A549 (cell line): ENCODE measurements around the gene TCHH. TPM values are rescaled to one million over a fixed set of nuclear protein-coding genes. Genes with fewer than 3 reads are reported as not detected.

Experiments
- ATAC-seq, 2 experiments: fragments of 200-7000 bp in 1 of 2; fragments of >200 bp in 1 of 2; cut with Nextera tagmentation in 1 of 2; cut with Tn5 transposase in 1 of 2; 3 replicates each; pipeline versions ENCODE4 v1.8.0 to v1.9.1; 2018 to 2020; ENCODE audit warnings: mild to moderate bottlenecking in 1 of 2, moderate library complexity in 1 of 2
- CTCF ChIA-PET: fragments of 300-600 bp; sonication (Branson Sonifier 250); formaldehyde crosslinking; extraction: SDS; loops from one replicate; lab custom pipeline; 2021; ENCODE audit warnings: antibody characterized with exemption, inconsistent platforms; lab: Yijun Ruan, JAX
- POLR2A ChIA-PET: fragments of 350-600 bp; formaldehyde crosslinking; extraction: SDS; loops from one replicate; lab custom pipeline; 2021; ENCODE audit warnings: antibody characterized with exemption, inconsistent platforms; lab: Yijun Ruan, JAX
- DNase-seq, 2 experiments: peaks; one replicate each; pipeline versions ENCODE4 v3.0.0 to v3.0.0-alpha.2; 2011 to 2016; ENCODE audit warnings: low read depth in 1 of 2, low spot score in 1 of 2
- FAIRE-seq: peaks from 2 replicates; lab custom pipeline; 2011; peaks lifted over from hg19 to GRCh38; lab: Jason Lieb, UNC
- H3K27ac ChIP-seq, 2 experiments: fragments of >200 bp; sonication (Bioruptor Twin); formaldehyde crosslinking; 3 replicates each; pipeline ENCODE4 v1.5.1; 2016 to 2017
- H3K4me1 ChIP-seq: fragments of >200 bp; sonication (Bioruptor Twin); formaldehyde crosslinking; 3 replicates; pipeline ENCODE4 v1.6.1; 2016
- H3K4me2 ChIP-seq: fragments of >200 bp; sonication (Bioruptor Twin); formaldehyde crosslinking; 3 replicates; pipeline ENCODE4 v1.6.1; 2016
- H3K4me3 ChIP-seq: fragments of >200 bp; sonication (Bioruptor Twin); formaldehyde crosslinking; 3 replicates; pipeline ENCODE4 v1.5.1; 2016
- H3K9me3 ChIP-seq: fragments of >200 bp; sonication (Bioruptor Twin); formaldehyde crosslinking; 3 replicates; pipeline ENCODE4 v1.6.1; 2016
- CBX2 ChIP-seq: fragments of 200-600 bp; sonication (generic); IDR thresholded peaks from 2 replicates; pipeline ENCODE4 v1.6.1; 2016; ENCODE audit warnings: low read depth, mild to moderate bottlenecking, borderline replicate concordance
- CBX8 ChIP-seq: fragments of 200-600 bp; sonication (generic); IDR thresholded peaks from 2 replicates; pipeline ENCODE4 v1.6.1; 2016
- EHF ChIP-seq: fragments of 250-450 bp; sonication (Bioruptor Pico); IDR thresholded peaks from 2 replicates; pipeline ENCODE4 v1.5.0; 2020; ENCODE audit warnings: mild to moderate bottlenecking
- FOSL2 ChIP-seq, 2 experiments: fragments of 450-650 bp in 1 of 2; fragments of >200 bp in 1 of 2; sonication (Bioruptor Twin) in 1 of 2; formaldehyde crosslinking; IDR thresholded peaks; 2 replicates each; pipeline versions ENCODE4 v1.5.0 to v1.6.1; 2016 to 2020; ENCODE audit warnings: mild to moderate bottlenecking in 1 of 2, moderate library complexity in 1 of 2
- HEYL ChIP-seq: fragments of 250-450 bp; sonication (Bioruptor Pico); IDR thresholded peaks from 2 replicates; pipeline ENCODE4 v1.8.0; 2021; ENCODE audit warnings: mild to moderate bottlenecking, moderate library complexity
- HOXB13 ChIP-seq: fragments of 250-450 bp; sonication (Bioruptor Pico); IDR thresholded peaks from 2 replicates; pipeline ENCODE4 v1.5.0; 2020; ENCODE audit warnings: low read depth, mild to moderate bottlenecking, moderate library complexity
- HOXB5 ChIP-seq: fragments of 250-450 bp; sonication (Bioruptor Pico); IDR thresholded peaks from 2 replicates; pipeline ENCODE4 v1.5.0; 2020; ENCODE audit warnings: mild to moderate bottlenecking, moderate library complexity
- JUNB ChIP-seq: fragments of >200 bp; sonication (Bioruptor Twin); formaldehyde crosslinking; IDR thresholded peaks from 2 replicates; pipeline ENCODE4 v1.6.1; 2016
- MAZ ChIP-seq: fragments of 150-350 bp; IDR thresholded peaks from 2 replicates; pipeline ENCODE4 v1.6.1; 2014; ENCODE audit warnings: antibody characterized with exemption, low read depth, low read length, borderline replicate concordance
- NFE2L2 ChIP-seq: fragments of 150-350 bp; conservative IDR thresholded peaks from 2 replicates; pipeline ENCODE4 v1.6.1; 2014; ENCODE audit warnings: low read length
- RAD21 ChIP-seq, 2 experiments: fragments of >200 bp in 1 of 2; sonication (Bioruptor Twin) in 1 of 2; formaldehyde crosslinking in 1 of 2; IDR thresholded peaks in 1 of 2; conservative IDR thresholded peaks in 1 of 2; 2 replicates in 1 of 2; 3 replicates in 1 of 2; pipeline ENCODE4 v1.6.1; 2012 to 2018; ENCODE audit warnings: inconsistent platforms in 1 of 2
- RNF2 ChIP-seq: fragments of 200-600 bp; sonication (generic); IDR thresholded peaks from 2 replicates; pipeline ENCODE4 v1.6.1; 2016; ENCODE audit warnings: low read depth, mild to moderate bottlenecking, antibody characterized with exemption, moderate library complexity, borderline replicate concordance
- SREBF2 ChIP-seq: fragments of 450-650 bp; IDR thresholded peaks from 2 replicates; pipeline ENCODE4 v1.6.1; 2014; ENCODE audit warnings: mild to moderate bottlenecking, moderate library complexity
- USF2 ChIP-seq: fragments of 450-650 bp; IDR thresholded peaks from 2 replicates; pipeline ENCODE4 v1.6.1; 2014; ENCODE audit warnings: antibody characterized with exemption
- WGBS: methylation state at CpG from one replicate; pipeline ENCODE4 v1.1.6; 2017; ENCODE audit errors: missing lambda C conversion rate; 5-methylcytosine and 5-hydroxymethylcytosine counted together
- polyA plus RNA-seq, 4 experiments: library from polyadenylated mRNA; depleted of rRNA in 3 of 4; stranded (reverse); fragments of >200 nt; fragmentation: RNase III in 1 of 4; extraction: RNeasy Plus Mini Kit Qiagen cat#74134 plus additional on column Dnase treatment in 1 of 4; gene quantifications; 2 replicates in 3 of 4; 3 replicates in 1 of 4; pipeline ENCODE4 v1.2.3, GENCODE V29; 2011 to 2017
- TF ChIP-seq, protein P1 (sequence below): IDR thresholded peaks from 2 replicates; pipeline ENCODE4 v1.6.1; 2012
- TF ChIP-seq, protein P2 (sequence below): fragments of 200-600 bp; sonication (generic); IDR thresholded peaks from 2 replicates; pipeline ENCODE4 v1.6.1; 2016; ENCODE audit warnings: antibody characterized with exemption, mild to moderate bottlenecking, moderate library complexity

TCHH gene
- polyA plus RNA-seq, 2 of the 4 experiments (the other 2 are of a cell fraction) = 0.08 to 0.09 TPM

GRCh38 chr1:152112885-152113432, 2.3 kb downstream of the TCHH start:
- ChIA-PET CTCF (interaction anchor here (1.0 to 10.4 kb wide), 6 partner anchors 7 to 346 kb away, joined by 3 to 89 read pairs (median 6); no protein-coding TSS in a partner anchor), POLR2A (no interaction called here)
- H3K4me3 ChIP-seq = peak overlapping the region; percentile 49; the same call in 2 of the 3 replicates
- ATAC-seq (no peak), DNase-seq (no peak), FAIRE-seq (no peak)
- H3K9me3 ChIP-seq = 0 out of 3 replicates have a peak, but pooled peaks cover 6% of the 10 kb centered on the region
- WGBS = 34% methylated on average over 13 of the region's 13 CpGs
- TF ChIP-seq CBX8 (peak; percentile 98), SREBF2 (no peak), RNF2 (peak; percentile 98)
- no peak overlapping the region for H3K27ac ChIP-seq
- peak overlapping the region; percentile 98 for H3K4me2 ChIP-seq
- peaks cover 23% of the 10 kb centered on the region for H3K4me1 ChIP-seq

DNA sequence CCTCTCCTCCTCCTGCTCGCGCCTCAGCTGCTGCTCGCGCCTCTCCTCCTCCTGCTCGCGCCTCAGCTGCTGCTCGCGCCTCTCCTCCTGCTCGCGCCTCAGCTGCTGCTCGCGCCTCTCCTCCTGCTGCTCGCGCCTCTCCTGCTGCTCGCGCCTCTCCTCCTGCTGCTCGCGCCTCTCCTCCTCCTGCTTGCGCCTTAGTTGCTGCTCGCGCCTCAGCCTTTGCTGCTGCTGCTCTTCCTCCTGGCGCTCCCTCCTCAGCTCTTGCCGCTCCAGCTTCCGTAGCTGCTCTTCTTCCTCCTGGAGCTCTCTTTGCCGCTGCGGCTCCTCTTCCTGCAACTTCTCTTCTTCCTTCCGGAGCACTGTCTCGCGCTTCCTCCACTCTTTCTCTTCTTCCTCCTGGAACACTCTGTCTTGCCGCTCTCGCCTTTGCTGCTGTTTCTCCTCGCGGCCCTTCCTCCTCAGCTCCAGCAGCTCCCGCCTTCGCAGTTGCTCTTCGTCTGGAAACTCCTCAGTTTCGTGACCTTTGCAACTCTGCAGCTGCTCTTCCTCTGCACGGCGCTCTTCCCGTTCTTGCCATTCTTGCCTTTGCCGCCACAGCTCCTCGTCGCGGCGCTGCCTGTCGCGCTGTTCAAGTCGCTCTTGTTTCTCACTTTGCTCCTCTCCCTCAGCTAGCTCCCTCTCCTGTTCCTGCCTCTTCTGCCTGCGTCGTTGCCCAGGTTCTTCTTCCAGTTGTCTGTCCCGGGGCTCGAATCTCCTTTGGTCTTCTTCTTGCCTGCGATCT, 3.0 kb downstream of the TCHH start:
- POLR2A ChIA-PET = no interaction called here
- H3K4me1 ChIP-seq = peaks cover 25% of the 10 kb centered on the region
- DNase-seq (peak in 1 of 2 experiments; percentile 36), FAIRE-seq (no peak), ATAC-seq (no peak)
- no peak for TF ChIP-seq RAD21 (conservative IDR thresholded peaks at IDR 0.05 in 1 of 2, IDR thresholded peaks at IDR 0.05 in 1 of 2)
- TF ChIP-seq HOXB13 = no peak
- TF ChIP-seq NFE2L2 = no peak
- no peak for TF ChIP-seq HEYL
- no peak for TF ChIP-seq USF2
- no peak for TF ChIP-seq FOSL2 (IDR thresholded peaks at IDR 0.05)
- no peak for TF ChIP-seq FOSL2 (CRISPR knock-in tag; IDR thresholded peaks at IDR 0.05)
- TF ChIP-seq HOXB5 = no peak
- TF ChIP-seq CBX2 = no peak
- no peak for TF ChIP-seq MAZ
- TF ChIP-seq JUNB = no peak
- TF ChIP-seq, protein P1, sequence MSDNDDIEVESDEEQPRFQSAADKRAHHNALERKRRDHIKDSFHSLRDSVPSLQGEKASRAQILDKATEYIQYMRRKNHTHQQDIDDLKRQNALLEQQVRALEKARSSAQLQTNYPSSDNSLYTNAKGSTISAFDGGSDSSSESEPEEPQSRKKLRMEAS = no peak; the same call in 1 of the 2 replicates
- no peak for TF ChIP-seq EHF (CRISPR knock-in tag)
- TF ChIP-seq, protein P2, sequence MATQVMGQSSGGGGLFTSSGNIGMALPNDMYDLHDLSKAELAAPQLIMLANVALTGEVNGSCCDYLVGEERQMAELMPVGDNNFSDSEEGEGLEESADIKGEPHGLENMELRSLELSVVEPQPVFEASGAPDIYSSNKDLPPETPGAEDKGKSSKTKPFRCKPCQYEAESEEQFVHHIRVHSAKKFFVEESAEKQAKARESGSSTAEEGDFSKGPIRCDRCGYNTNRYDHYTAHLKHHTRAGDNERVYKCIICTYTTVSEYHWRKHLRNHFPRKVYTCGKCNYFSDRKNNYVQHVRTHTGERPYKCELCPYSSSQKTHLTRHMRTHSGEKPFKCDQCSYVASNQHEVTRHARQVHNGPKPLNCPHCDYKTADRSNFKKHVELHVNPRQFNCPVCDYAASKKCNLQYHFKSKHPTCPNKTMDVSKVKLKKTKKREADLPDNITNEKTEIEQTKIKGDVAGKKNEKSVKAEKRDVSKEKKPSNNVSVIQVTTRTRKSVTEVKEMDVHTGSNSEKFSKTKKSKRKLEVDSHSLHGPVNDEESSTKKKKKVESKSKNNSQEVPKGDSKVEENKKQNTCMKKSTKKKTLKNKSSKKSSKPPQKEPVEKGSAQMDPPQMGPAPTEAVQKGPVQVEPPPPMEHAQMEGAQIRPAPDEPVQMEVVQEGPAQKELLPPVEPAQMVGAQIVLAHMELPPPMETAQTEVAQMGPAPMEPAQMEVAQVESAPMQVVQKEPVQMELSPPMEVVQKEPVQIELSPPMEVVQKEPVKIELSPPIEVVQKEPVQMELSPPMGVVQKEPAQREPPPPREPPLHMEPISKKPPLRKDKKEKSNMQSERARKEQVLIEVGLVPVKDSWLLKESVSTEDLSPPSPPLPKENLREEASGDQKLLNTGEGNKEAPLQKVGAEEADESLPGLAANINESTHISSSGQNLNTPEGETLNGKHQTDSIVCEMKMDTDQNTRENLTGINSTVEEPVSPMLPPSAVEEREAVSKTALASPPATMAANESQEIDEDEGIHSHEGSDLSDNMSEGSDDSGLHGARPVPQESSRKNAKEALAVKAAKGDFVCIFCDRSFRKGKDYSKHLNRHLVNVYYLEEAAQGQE = no peak
- peak overlapping the region; percentile 49 for H3K4me3 ChIP-seq
- H3K9me3 ChIP-seq = 0 out of 3 replicates have a peak, but pooled peaks cover 6% of the 10 kb centered on the region
- H3K27ac ChIP-seq = no peak overlapping the region
- WGBS = 2% methylated on average over 42 of the region's 53 CpGs
- peak overlapping the region; percentile 98 for H3K4me2 ChIP-seq
- CTCF ChIA-PET = interaction anchor here (0.7 to 10.4 kb wide), 8 partner anchors 9 to 346 kb away, joined by 3 to 89 read pairs (median 10); no protein-coding TSS in a partner anchor
